Endometrium (tissue), 2 donors: ENCODE data around the gene PCDHGA12.
"Not testable (repeated sequence)": the region's sequence is repeated elsewhere in the genome, so short reads cannot be mapped to it uniquely, and the experiment has no call there.

Experiments used
- FAIRE-seq: peaks from 2 replicates; lab custom pipeline; 2012; peaks lifted over from hg19 to GRCh38; lab: Jason Lieb, UNC
- donor health status: control.
- donor health status: control.

Gene PCDHGA12

GRCh38 chr5:141430332-141431113 lies at the start of gene PCDHGA12:
Gene PCDHGA12, plus strand, starts transcription at chr5:141430507. Its CDS starts 253 bp downstream, at chr5:141430760.
- no peak for FAIRE-seq

GRCh38 chr5:141382469-141383294 lies 47.6 kb upstream of the PCDHGA12 start, which contains the start of gene PCDHGA7:
Gene PCDHGA7, plus strand, starts transcription at chr5:141382742. Its CDS starts 158 bp downstream, at chr5:141382900.
- FAIRE-seq, result no peak

- FAIRE-seq, result no peak
Measured at GRCh38 chr5:141383345-141383744, 47.0 kb upstream of the PCDHGA12 start.

GRCh38 chr5:141384471-141385267 lies 45.6 kb upstream of the PCDHGA12 start:
- no peak for FAIRE-seq

- not testable (repeated sequence) for FAIRE-seq
Measured at GRCh38 chr5:141387557-141388311, 42.6 kb upstream of the PCDHGA12 start, which contains the start of gene PCDHGB4. Gene PCDHGB4, plus strand, starts transcription at chr5:141387698. Its CDS starts 187 bp downstream, at chr5:141387885.

- FAIRE-seq, result no peak
Measured at GRCh38 chr5:141388661-141389060, 41.6 kb upstream of the PCDHGA12 start.

GRCh38 chr5:141389153-141390042 lies 40.9 kb upstream of the PCDHGA12 start:
- FAIRE-seq, result no peak

GRCh38 chr5:141392429-141393198 lies 37.7 kb upstream of the PCDHGA12 start, which contains the start of gene PCDHGA8:
Gene PCDHGA8, plus strand, starts transcription at chr5:141392633. Its CDS starts 181 bp downstream, at chr5:141392814.
- FAIRE-seq, result no peak

GRCh38 chr5:141393267-141393666 lies 37.0 kb upstream of the PCDHGA12 start:
- FAIRE-seq, result no peak

- not testable (repeated sequence) for FAIRE-seq
Measured at GRCh38 chr5:141394401-141395187, 35.7 kb upstream of the PCDHGA12 start.

GRCh38 chr5:141397756-141398551 lies 32.4 kb upstream of the PCDHGA12 start, which contains the start of gene PCDHGB5:
Gene PCDHGB5, plus strand, starts transcription at chr5:141397947. Its CDS starts 181 bp downstream, at chr5:141398128.
- not testable (repeated sequence) for FAIRE-seq

GRCh38 chr5:141398608-141399007 lies 31.7 kb upstream of the PCDHGA12 start:
- FAIRE-seq, result no peak

- no peak for FAIRE-seq
Measured at GRCh38 chr5:141399555-141400258, 30.6 kb upstream of the PCDHGA12 start.

GRCh38 chr5:141402553-141403243 lies 27.6 kb upstream of the PCDHGA12 start, which contains the start of gene PCDHGA9:
Gene PCDHGA9, plus strand, starts transcription at chr5:141402778. Its CDS starts 175 bp downstream, at chr5:141402953.
- no peak for FAIRE-seq

- no peak for FAIRE-seq
Measured at GRCh38 chr5:141403387-141403786, 26.9 kb upstream of the PCDHGA12 start.
